ENCODE measurements around the gene TTC28.
A peak's percentile ranks its signal among the peaks of the same experiment; 100 is the strongest.

Gene TTC28

GRCh38 chr22:28019881-28020861 is 659.5 kb downstream of the TTC28 start:
- peak; percentile 65 for DNase-seq (ENCODE audit: low spot score)

GRCh38 chr22:28019360-28019759 is 660.3 kb downstream of the TTC28 start:
- no peak for DNase-seq (ENCODE audit: low spot score)

GRCh38 chr22:28018461-28018927 is 661.1 kb downstream of the TTC28 start:
- no peak for DNase-seq (ENCODE audit: low spot score)

GRCh38 chr22:28017859-28018258 is 661.8 kb downstream of the TTC28 start:
- DNase-seq (ENCODE audit: low spot score) = no peak

GRCh38 chr22:28017558-28017820 is 662.2 kb downstream of the TTC28 start:
- no peak for DNase-seq (ENCODE audit: low spot score)

- DNase-seq (ENCODE audit: low spot score) = no peak
Observed at GRCh38 chr22:28016781-28017557, 662.7 kb downstream of the TTC28 start.

GRCh38 chr22:28015676-28016601 is 663.7 kb downstream of the TTC28 start:
- DNase-seq (ENCODE audit: low spot score) = no peak

- no peak for DNase-seq (ENCODE audit: low spot score)
Observed at GRCh38 chr22:28015046-28015425, 664.6 kb downstream of the TTC28 start.

GRCh38 chr22:28014211-28015045 is 665.2 kb downstream of the TTC28 start:
- no peak for DNase-seq (ENCODE audit: low spot score)

GRCh38 chr22:28013611-28014010 is 666.0 kb downstream of the TTC28 start:
- DNase-seq (ENCODE audit: low spot score) = no peak

- DNase-seq (ENCODE audit: low spot score) = no peak
Observed at GRCh38 chr22:28012832-28013460, 666.7 kb downstream of the TTC28 start.

GRCh38 chr22:28009272-28009827 is 670.3 kb downstream of the TTC28 start:
- DNase-seq (ENCODE audit: low spot score) = peak; percentile 94

- DNase-seq (ENCODE audit: low spot score) = no peak
Observed at GRCh38 chr22:28008649-28009048, 671.0 kb downstream of the TTC28 start.

- no peak for DNase-seq (ENCODE audit: low spot score)
Observed at GRCh38 chr22:28008056-28008455, 671.6 kb downstream of the TTC28 start.

GRCh38 chr22:28006271-28006670 is 673.4 kb downstream of the TTC28 start:
- no peak for DNase-seq (ENCODE audit: low spot score)

- no peak for DNase-seq (ENCODE audit: low spot score)
Observed at GRCh38 chr22:28005513-28005912, 674.1 kb downstream of the TTC28 start.

- no peak for DNase-seq (ENCODE audit: low spot score)
Observed at GRCh38 chr22:28004021-28004420, 675.6 kb downstream of the TTC28 start.

- no peak for DNase-seq (ENCODE audit: low spot score)
Observed at GRCh38 chr22:28002863-28003565, 676.6 kb downstream of the TTC28 start.

GRCh38 chr22:28002181-28002700 is 677.4 kb downstream of the TTC28 start:
- no peak for DNase-seq (ENCODE audit: low spot score)
